BLaER1 (cell line): ENCODE data around the gene SNRNP200.
"Not testable (repeated sequence)": the region's sequence is repeated elsewhere in the genome, so short reads cannot be mapped to it uniquely, and the experiment has no call there.

Source experiments
- H3K27ac ChIP-seq: shearing (Covaris generic); formaldehyde crosslinking; 2 replicates; pipeline ENCODE4 v1.8.1; 2022
- H3K27me3 ChIP-seq: shearing (Covaris generic); formaldehyde crosslinking; 2 replicates; pipeline ENCODE4 v1.8.1; 2022
- H3K36me3 ChIP-seq: shearing (Covaris generic); formaldehyde crosslinking; 2 replicates; pipeline ENCODE4 v1.8.1; 2022
- H3K4me1 ChIP-seq: shearing (Covaris generic); formaldehyde crosslinking; 2 replicates; pipeline ENCODE4 v1.8.1; 2022
- H3K4me2 ChIP-seq: shearing (Covaris generic); formaldehyde crosslinking; 2 replicates; pipeline ENCODE4 v1.8.1; 2022
- H3K4me3 ChIP-seq: shearing (Covaris generic); formaldehyde crosslinking; 2 replicates; pipeline ENCODE4 v1.8.1; 2022
- H3K9ac ChIP-seq: shearing (Covaris generic); formaldehyde crosslinking; 2 replicates; pipeline ENCODE4 v1.8.1; 2022
- H3K9me3 ChIP-seq: shearing (Covaris generic); formaldehyde crosslinking; 2 replicates; pipeline ENCODE4 v1.8.1; 2022
- H4K20me1 ChIP-seq: shearing (Covaris generic); formaldehyde crosslinking; 2 replicates; pipeline ENCODE4 v1.8.1; 2022
- Cebpa-rat ChIP-seq: shearing (Covaris generic); IDR thresholded peaks from 2 replicates; pipeline ENCODE4 v1.8.1; 2022

Gene SNRNP200

DNA sequence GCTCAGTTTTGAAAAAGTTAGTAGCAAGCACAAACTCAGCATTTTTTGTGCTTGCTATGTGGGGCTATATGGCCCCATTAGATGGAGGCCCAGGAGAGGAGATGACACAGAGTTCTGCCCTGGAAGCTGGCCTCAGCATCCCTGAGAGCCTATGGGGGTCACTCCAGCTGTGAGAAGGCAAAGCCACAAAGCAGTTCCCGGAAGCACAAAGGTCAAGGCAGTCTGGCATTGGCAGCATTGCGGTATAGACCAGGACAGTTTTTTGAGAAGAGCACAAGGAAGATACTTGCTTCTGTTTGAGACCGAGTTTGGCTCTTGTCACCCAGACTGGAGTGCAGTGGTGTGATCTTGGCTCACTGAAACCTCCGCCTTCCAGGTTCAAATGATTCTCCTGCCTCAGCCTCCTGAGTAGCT, 12.2 kb upstream of the SNRNP200 start:
- TF ChIP-seq Cebpa-rat = no peak
- Histone ChIP-seq H3K27ac (peak overlapping the region; percentile 91; the same call in 1 of the 2 replicates), H3K36me3 (peaks cover 29% of the 10 kb centered on the region), H3K27me3 (no peaks in the 10 kb centered on the region), H3K9me3 (no peaks in the 10 kb centered on the region), H3K9ac (no peak overlapping the region), H4K20me1 (0 out of 2 replicates have a peak, but pooled peaks cover 5% of the 10 kb centered on the region), H3K4me2 (peak overlapping the region; percentile 89), H3K4me1 (peaks cover 88% of the 10 kb centered on the region), H3K4me3 (no peak overlapping the region)

DNA sequence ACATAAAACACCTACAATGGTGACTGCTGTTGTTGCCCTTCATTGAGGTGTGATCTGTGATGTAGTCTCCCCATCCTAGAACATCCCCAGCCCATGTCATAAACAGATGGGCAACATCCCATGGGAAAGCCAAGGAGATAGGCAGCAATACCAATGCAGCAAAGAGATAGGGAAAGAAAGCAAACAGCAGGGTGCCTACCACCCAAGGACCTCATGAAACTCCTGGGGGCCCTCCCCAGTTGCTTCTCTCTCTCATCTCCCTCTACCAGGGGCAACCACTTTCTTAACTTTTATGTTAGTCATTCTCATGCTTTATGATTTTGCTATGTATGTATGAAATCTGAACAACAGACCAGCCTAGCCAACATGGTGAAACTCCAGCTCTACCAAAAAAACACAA, 11.7 kb upstream of the SNRNP200 start:
- Histone ChIP-seq H3K9ac (no peak overlapping the region), H4K20me1 (0 out of 2 replicates have a peak, but pooled peaks cover 5% of the 10 kb centered on the region), H3K27me3 (no peaks in the 10 kb centered on the region), H3K27ac (peak overlapping the region; percentile 91), H3K4me1 (peaks cover 88% of the 10 kb centered on the region), H3K4me3 (no peak overlapping the region), H3K9me3 (no peaks in the 10 kb centered on the region), H3K4me2 (peak overlapping the region; percentile 89), H3K36me3 (peaks cover 30% of the 10 kb centered on the region)
- no peak for TF ChIP-seq Cebpa-rat

DNA sequence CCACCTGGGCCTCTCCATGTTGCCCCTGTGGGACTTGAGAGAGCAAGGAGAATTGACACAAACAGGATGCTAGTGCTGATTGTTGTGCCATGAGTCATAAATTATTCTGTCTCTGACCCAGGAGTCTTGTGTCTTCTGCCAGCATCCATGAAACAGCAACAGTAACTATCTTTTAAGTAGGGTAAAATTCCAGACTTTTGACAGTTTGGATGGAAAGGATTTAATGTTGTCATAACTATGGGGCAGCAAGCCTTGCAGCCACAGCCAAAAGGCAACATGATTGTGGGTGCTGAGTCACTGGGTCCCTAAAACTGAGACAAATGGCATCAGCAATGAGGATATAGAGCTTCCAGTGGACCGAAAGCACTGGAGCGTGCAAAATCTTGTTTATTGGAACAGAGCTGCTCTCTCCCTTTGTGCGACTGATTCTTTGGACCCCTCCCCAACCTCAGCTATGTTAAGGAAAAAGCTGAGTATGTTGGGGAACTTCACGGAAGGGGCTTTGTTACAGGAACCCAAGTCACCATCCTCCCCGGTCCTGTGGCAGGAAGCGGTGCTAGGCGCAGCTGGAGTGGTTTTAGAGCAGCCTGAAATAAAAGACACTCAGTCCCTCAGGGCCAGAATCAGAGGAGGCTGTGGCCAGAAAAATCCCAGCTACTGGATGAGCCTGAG, 10.2 kb upstream of the SNRNP200 start:
- peak overlapping the region; percentile 91 for H3K27ac ChIP-seq
- peak overlapping the region; percentile 66 for H3K9ac ChIP-seq
- peaks cover 39% of the 10 kb centered on the region for H3K36me3 ChIP-seq
- no peak for TF ChIP-seq Cebpa-rat
- H3K27me3 ChIP-seq = no peaks in the 10 kb centered on the region
- 0 out of 2 replicates have a peak, but pooled peaks cover 5% of the 10 kb centered on the region for H4K20me1 ChIP-seq
- peak overlapping the region; percentile 47 for H3K4me3 ChIP-seq
- H3K4me2 ChIP-seq = peak overlapping the region; percentile 89
- peaks cover 88% of the 10 kb centered on the region for H3K4me1 ChIP-seq
- H3K9me3 ChIP-seq = no peaks in the 10 kb centered on the region

DNA sequence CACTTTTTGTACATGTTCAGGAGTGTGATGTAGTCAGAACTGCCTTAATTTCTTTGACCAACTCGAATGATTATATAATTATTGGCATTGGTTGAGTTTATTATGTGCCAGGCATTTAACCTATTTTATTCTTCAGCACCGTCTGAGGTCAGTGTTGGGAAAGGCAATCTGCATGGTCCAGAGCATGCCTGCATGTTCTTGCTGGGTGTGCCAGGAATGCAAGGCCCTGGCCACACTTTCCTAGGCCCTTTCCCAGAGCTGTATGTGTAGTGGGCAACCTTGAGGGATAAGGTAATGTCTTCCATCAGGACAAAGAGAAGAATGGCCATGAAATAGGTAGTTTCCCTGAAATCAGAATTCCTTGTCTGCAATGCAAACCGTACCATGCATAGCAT, 9.7 kb upstream of the SNRNP200 start:
- Histone ChIP-seq H3K4me1 (peaks cover 83% of the 10 kb centered on the region), H3K27me3 (no peaks in the 10 kb centered on the region), H3K9me3 (no peaks in the 10 kb centered on the region), H3K4me3 (peak overlapping the region; percentile 47), H3K4me2 (peak overlapping the region; percentile 89), H3K9ac (peak overlapping the region; percentile 66; the same call in 1 of the 2 replicates), H3K27ac (peak overlapping the region; percentile 91), H3K36me3 (peaks cover 42% of the 10 kb centered on the region), H4K20me1 (0 out of 2 replicates have a peak, but pooled peaks cover 5% of the 10 kb centered on the region)
- TF ChIP-seq Cebpa-rat = no peak

DNA sequence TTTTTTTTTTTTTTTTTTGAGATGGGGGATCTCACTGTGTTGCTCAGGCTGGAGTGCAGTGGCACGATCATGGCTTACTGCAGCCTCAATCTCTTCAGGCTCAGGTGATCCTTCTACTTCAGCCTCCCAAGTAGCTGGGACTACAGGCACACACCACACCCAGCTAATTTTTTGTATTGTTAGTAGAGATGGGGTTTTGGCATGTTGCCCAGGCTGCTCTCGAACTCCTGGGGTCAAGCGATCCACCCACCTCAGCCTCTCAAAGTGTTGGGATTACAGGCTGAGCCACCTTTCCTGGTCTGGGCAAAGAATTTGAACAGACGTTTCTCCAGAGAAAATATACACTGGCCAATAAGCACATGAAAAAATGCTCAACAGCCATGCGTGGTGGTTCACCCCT, 2.9 kb upstream of the SNRNP200 start:
- peaks cover 14% of the 10 kb centered on the region; the same call in 1 of the 2 replicates for H4K20me1 ChIP-seq
- H3K36me3 ChIP-seq = peaks cover 65% of the 10 kb centered on the region
- no peak overlapping the region for H3K4me3 ChIP-seq
- no peak overlapping the region for H3K4me2 ChIP-seq
- H3K27ac ChIP-seq = no peak overlapping the region
- no peaks in the 10 kb centered on the region for H3K9me3 ChIP-seq
- peaks cover 55% of the 10 kb centered on the region for H3K4me1 ChIP-seq
- H3K9ac ChIP-seq = no peak overlapping the region
- H3K27me3 ChIP-seq = no peaks in the 10 kb centered on the region
- TF ChIP-seq Cebpa-rat = no peak

DNA sequence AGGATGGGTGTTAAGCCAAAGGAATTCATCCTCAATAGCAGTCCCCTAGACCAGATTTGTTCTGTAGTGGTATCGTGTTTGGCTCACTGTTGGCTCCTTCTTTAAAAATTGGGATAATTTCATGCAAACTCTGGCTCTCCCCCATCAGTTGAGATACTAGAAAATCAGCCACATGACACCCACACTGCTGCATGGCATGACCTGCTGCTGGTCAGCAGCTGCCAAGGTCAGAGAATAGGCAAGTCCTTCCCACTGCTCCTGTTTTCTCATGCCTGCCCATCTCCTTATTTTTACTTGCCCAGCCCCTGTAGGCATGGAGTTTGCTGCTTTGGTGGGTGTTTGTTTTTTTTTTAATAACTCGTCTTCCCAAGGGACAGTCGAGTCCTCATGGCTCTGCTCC, 1.0 kb upstream of the SNRNP200 start:
- Histone ChIP-seq H3K27ac (peak overlapping the region; percentile 89), H3K9ac (peak overlapping the region; percentile 88), H3K4me3 (peak overlapping the region; percentile 78), H3K9me3 (no peaks in the 10 kb centered on the region), H3K4me1 (peaks cover 45% of the 10 kb centered on the region), H3K27me3 (no peaks in the 10 kb centered on the region), H3K36me3 (peaks cover 70% of the 10 kb centered on the region), H3K4me2 (peak overlapping the region; percentile 91), H4K20me1 (peaks cover 33% of the 10 kb centered on the region)
- TF ChIP-seq Cebpa-rat = no peak

DNA sequence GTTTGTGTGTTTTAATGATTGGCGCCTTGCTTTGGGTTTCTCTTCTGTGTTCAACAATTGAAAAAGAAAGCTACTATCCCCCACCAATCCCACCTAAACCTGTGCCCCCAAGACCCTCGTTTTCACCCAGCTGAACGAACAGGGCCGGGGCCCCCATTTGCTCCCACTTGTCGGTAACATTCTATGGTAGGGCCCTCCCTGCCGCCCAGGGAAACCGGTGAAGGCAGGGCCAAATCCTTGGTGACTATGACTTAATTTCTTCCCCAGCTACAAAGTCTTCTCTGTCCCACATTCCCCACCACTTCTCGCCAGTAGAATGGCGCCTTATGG, 598 bp upstream of the SNRNP200 start:
- peak overlapping the region; percentile 91 for H3K4me2 ChIP-seq
- peaks cover 71% of the 10 kb centered on the region for H3K36me3 ChIP-seq
- H4K20me1 ChIP-seq = peaks cover 37% of the 10 kb centered on the region
- peak overlapping the region; percentile 89 for H3K27ac ChIP-seq
- no peak for TF ChIP-seq Cebpa-rat
- peak overlapping the region; percentile 78 for H3K4me3 ChIP-seq
- H3K27me3 ChIP-seq = no peaks in the 10 kb centered on the region
- no peaks in the 10 kb centered on the region for H3K9me3 ChIP-seq
- H3K9ac ChIP-seq = peak overlapping the region; percentile 88
- H3K4me1 ChIP-seq = peaks cover 45% of the 10 kb centered on the region

DNA sequence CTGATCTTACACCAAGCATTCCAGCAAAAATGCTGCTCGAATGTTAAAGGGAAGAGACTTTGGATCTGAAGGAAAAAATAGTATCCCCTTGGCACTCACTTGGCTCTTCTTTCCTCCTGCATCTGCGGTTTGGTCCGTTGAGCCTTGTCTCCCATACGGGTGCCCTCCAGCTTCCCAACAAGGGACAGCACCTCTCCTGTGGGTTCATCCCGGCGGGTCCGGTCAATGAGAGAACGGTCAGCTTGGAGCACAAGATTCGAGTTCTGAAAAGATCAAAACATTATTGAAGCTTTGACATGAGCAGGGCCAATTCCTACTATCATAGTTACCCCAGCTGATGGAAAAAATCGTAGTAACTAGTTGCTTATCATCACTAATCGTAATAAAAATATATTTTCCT, 740 bp downstream of the SNRNP200 start:
- peak overlapping the region; percentile 78 for H3K4me3 ChIP-seq
- H4K20me1 ChIP-seq = peaks cover 51% of the 10 kb centered on the region
- TF ChIP-seq Cebpa-rat = no peak
- no peaks in the 10 kb centered on the region for H3K9me3 ChIP-seq
- peaks cover 77% of the 10 kb centered on the region for H3K36me3 ChIP-seq
- H3K9ac ChIP-seq = peak overlapping the region; percentile 88
- H3K4me2 ChIP-seq = peak overlapping the region; percentile 91
- H3K27ac ChIP-seq = peak overlapping the region; percentile 89
- no peaks in the 10 kb centered on the region for H3K27me3 ChIP-seq
- peaks cover 45% of the 10 kb centered on the region for H3K4me1 ChIP-seq

DNA sequence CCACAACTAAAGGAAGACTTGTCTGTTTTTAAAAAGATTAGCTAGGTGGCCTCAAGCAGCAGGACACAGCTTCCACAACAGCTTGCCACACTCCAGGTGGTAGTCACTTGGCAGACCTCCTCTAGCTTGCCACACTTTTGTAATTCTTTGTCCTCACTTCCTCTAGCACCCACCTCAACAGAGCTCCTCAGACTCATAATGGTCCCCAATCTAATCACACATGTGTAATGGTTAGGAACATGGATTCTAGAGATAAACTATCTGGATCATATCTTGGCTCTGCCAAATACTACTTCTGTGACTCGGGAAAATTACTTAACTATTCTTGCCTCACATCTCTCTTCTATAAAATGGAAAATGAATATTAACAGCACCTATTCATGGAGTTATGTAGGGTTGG, 3.5 kb downstream of the SNRNP200 start:
- Histone ChIP-seq H3K4me1 (peaks cover 33% of the 10 kb centered on the region), H3K9me3 (no peaks in the 10 kb centered on the region), H3K27me3 (no peaks in the 10 kb centered on the region), H3K9ac (no peak overlapping the region), H3K4me2 (no peak overlapping the region), H3K36me3 (peaks cover 84% of the 10 kb centered on the region), H3K27ac (no peak overlapping the region), H4K20me1 (peaks cover 77% of the 10 kb centered on the region), H3K4me3 (no peak overlapping the region)
- TF ChIP-seq Cebpa-rat = no peak

DNA sequence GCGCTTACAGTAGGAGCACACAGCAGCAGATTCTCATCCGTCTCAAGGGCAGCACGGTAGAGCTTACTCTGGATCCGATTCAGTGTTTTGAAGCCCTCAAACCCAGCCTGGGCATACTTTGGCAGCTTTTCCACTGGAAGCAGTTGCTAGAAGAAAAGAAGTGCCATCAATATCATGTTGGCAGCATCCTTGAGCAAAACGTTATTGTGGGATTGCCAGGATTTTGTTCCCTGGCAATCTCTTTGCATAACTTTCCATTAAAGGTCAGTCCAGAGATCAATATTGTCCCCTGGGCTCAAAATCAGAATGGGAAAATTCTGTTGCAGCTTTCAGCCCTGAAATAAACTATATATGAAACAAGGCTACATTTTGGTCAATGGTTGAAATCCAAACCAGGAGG, 8.4 kb downstream of the SNRNP200 start:
- TF ChIP-seq Cebpa-rat = no peak
- Histone ChIP-seq H3K27me3 (no peaks in the 10 kb centered on the region), H4K20me1 (peaks cover 80% of the 10 kb centered on the region), H3K9ac (no peak overlapping the region), H3K4me3 (no peak overlapping the region), H3K4me2 (no peak overlapping the region), H3K36me3 (peaks cover 100% of the 10 kb centered on the region), H3K4me1 (no peaks in the 10 kb centered on the region), H3K27ac (no peak overlapping the region), H3K9me3 (no peaks in the 10 kb centered on the region)

DNA sequence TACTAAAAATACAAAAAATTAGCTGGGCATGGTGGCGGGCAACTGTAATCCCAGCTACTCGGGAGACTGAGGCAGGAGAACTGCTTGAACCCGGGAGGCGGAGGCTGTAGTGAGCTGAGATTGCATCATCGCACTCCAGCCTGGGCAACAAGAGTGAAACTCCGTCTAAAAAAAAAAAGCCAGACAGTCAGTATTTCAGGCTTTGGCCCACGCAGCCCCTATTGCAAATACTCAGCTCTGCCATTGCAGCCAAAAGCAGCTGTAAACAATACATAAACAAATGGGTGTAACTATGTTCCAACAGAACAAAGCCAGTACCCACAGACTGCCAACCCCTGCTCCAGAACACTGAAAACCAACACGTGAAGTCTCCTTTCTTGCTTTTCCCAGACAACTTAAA, 11.1 kb downstream of the SNRNP200 start:
- not testable (repeated sequence) for H3K4me1 ChIP-seq, H3K4me2 ChIP-seq, H3K9me3 ChIP-seq, H3K9ac ChIP-seq, H3K4me3 ChIP-seq, H3K27ac ChIP-seq, H3K27me3 ChIP-seq
- Histone ChIP-seq H4K20me1 (peaks cover 58% of the 10 kb centered on the region), H3K36me3 (peaks cover 100% of the 10 kb centered on the region)
